Epithelial cell of esophagus (primary cell): ENCODE results near the gene SPOCK1.
A peak's percentile ranks its signal among the peaks of the same experiment; 100 is the strongest.

ENCODE experiments used
- DNase-seq: peaks from one replicate; pipeline ENCODE4 v3.0.0; 2010; ENCODE audit warnings: low read depth
- H3K4me3 ChIP-seq: 2 replicates; pipeline ENCODE4 v1.5.1; 2011; ENCODE audit warnings: mild to moderate bottlenecking, low read length, control low read depth
- TF ChIP-seq, protein P1 (sequence below): IDR thresholded peaks from 2 replicates; pipeline ENCODE4 v1.5.1; 2011; ENCODE audit warnings: low read depth, mild to moderate bottlenecking, low read length, control low read depth, inconsistent platforms; ENCODE audit not compliant: insufficient read depth; ENCODE audit errors: missing control alignments

Gene SPOCK1

DNA sequence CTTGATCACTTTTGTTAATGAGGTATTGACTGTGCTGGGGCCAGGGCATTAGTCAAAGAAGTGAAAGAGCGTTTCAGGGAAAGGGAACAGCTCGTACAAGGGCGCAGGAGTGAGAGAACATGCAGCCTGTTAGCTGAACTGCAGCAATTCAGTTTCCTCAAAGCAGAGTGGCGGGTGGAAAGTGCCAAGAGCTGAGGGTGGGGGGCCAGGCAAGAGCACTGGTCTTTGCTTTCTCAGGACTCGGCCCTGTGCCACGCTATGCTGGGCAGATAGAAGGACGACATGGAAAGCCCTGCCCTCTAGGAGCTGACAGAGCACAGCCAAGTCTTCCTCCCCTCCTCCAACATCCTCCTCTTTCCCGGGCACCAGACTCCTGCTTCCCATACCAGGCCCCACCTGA lies 304.8 kb downstream of the SPOCK1 start:
- TF ChIP-seq, protein P1, sequence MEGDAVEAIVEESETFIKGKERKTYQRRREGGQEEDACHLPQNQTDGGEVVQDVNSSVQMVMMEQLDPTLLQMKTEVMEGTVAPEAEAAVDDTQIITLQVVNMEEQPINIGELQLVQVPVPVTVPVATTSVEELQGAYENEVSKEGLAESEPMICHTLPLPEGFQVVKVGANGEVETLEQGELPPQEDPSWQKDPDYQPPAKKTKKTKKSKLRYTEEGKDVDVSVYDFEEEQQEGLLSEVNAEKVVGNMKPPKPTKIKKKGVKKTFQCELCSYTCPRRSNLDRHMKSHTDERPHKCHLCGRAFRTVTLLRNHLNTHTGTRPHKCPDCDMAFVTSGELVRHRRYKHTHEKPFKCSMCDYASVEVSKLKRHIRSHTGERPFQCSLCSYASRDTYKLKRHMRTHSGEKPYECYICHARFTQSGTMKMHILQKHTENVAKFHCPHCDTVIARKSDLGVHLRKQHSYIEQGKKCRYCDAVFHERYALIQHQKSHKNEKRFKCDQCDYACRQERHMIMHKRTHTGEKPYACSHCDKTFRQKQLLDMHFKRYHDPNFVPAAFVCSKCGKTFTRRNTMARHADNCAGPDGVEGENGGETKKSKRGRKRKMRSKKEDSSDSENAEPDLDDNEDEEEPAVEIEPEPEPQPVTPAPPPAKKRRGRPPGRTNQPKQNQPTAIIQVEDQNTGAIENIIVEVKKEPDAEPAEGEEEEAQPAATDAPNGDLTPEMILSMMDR = no peak
- no peak for DNase-seq

DNA sequence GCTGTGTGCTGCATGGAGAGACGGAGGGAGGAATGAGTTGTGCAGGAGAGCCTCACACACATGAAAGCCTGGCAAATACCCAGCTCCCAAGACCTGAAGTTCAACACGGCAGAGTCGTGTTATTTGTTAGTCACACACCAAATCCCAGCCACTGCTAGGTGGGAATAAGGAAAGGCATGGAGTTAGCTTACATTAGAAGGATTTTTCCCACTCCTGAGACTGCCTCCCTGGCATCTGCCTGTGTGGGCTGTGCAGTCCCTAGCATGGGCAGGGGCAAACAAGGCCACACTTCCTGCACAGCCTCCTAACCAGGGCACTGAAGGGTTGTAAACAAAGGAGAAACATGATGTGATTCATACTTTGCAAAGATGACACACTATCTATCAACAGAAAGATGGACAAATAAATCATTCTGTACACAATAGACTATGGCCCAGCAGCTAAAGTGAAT lies 306.8 kb downstream of the SPOCK1 start:
- H3K4me3 ChIP-seq = no peak overlapping the region
- TF ChIP-seq, protein P1 = no peak
- peak; percentile 88 for DNase-seq

More for the DNA sequence above, 304.8 kb downstream of the SPOCK1 start:
- no peak overlapping the region for H3K4me3 ChIP-seq

DNA sequence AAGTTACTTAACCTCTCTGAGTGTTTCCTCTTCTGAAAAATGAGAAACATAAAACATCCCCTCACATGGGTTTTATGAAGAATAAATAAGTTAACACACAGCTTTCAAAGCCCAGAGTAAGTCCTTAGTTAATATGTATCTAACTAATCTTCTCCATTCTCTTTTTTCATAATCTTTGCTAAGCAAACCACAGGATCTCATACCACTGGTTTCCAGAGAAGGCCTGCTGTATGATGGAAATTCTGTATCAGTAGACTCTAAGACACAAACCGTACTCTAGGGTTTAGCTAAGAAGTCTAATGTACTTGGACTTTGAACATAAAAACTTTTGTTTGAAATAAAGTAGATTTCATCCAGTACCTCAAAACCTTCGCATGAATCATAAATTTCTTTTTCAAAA lies 307.9 kb downstream of the SPOCK1 start:
- H3K4me3 ChIP-seq = no peak overlapping the region
- TF ChIP-seq, protein P1 = no peak
- no peak for DNase-seq

DNA sequence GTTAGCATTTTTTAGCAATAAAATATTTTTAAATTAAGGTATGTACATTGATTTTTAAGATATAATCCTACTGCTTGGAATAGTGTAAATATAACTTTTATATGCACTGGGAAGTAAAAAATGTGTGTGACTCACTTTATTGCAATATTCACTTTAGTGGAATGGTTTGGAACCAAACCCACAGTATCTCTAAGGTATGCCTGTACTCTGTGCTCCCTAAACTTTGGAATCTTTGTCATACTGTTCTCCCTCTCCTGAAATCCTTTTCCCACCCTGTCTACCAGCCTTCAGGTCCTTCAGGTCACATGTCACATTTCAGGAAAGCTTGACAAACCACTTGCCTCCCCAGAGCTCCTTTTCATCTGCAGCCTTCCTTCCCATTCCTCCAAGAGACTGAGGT lies 308.7 kb downstream of the SPOCK1 start:
- TF ChIP-seq, protein P1 = no peak
- peak; percentile 28 for DNase-seq
- no peak overlapping the region for H3K4me3 ChIP-seq

DNA sequence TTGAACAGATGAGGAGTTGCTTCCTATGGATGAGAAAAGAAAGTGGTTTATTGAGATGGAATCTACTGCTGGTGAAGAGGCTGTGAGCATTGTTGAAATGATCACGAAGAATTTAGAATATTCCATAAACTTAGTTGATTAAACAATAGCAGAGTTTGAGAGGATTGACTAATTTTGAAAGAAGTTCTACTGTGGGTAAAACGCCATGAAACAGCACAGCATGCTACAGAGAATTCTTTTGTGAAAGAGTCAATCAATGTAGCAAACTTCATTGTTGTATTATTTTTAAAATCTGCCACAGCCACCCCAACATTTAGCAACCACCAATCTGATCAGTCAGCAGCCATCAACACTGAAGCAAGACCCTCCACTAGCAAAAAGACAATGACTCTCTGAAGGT lies 309.1 kb downstream of the SPOCK1 start:
- DNase-seq = no peak
- H3K4me3 ChIP-seq = no peak overlapping the region
- TF ChIP-seq, protein P1 = no peak

DNA sequence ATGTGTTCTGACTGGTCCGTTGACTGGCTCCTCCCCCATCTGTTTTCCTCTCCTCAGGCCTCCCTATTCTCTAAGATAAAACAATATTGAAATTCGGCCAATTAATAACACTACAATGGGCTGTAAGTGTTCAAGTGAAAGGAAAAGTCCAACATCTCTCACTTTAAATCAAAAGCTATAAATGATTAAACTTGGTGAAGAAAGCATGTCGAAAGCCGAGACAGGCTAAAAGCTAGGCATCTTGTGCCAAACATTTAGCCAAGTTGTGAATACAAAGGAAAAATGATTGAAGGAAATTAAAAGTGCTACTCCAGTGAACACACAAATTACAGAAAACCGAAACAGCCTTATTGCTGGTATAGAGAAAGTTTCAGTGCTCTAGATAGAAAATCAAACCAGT lies 310.6 kb downstream of the SPOCK1 start:
- no peak overlapping the region for H3K4me3 ChIP-seq
- TF ChIP-seq, protein P1 = no peak
- DNase-seq = no peak

DNA sequence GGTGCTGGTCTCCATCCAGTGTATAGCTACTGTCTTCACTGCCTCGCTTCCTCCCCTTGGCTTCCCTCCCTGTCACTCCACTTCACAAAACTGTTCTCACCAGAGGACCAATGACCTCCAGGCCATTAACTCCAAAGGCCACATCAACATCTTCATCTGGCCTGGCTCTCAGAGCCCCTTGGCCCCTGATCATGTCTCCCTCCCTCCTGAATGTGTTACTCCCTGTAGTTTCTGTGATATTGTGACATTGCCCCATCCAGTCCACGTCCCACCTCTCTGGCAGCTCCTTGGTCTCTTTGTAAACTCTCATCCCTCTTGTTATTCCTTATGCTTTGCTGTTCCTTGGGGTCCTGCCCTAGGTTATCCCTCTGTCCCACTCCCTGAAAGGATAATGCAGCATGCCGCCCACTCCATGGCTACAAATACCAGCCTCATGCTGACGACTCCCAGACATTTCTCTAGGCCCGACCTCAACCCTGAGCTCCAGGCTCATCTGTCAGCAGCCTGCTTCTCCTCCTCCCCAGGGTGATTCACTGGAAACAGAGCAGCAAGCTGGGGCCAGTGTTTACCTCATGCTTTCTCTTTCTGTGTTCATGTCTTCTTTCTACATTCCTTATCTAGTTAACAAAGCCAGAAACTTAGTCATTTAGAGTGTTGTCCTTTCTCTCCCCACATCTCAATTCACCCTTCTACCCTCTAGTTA lies 312.2 kb downstream of the SPOCK1 start:
- peak; percentile 82 for DNase-seq

More for the DNA sequence above, 312.2 kb downstream of the SPOCK1 start:
- H3K4me3 ChIP-seq = no peak overlapping the region
- TF ChIP-seq, protein P1 = no peak
